HepG2 (cell line): ENCODE measurements around the gene M1AP. TPM values are rescaled to one million over a fixed set of nuclear protein-coding genes. Genes with fewer than 3 reads are reported as not detected.

Experiments
- EEA1 ChIP-seq: sonication (generic); formaldehyde crosslinking; IDR thresholded peaks from 2 replicates; pipeline ENCODE4 v1.5.1; 2020; ENCODE audit warnings: mild to moderate bottlenecking, missing genetic modification reagents, borderline replicate concordance
- ELF4 ChIP-seq: sonication (generic); formaldehyde crosslinking; IDR thresholded peaks from 2 replicates; pipeline ENCODE4 v1.5.0; 2020; ENCODE audit warnings: missing genetic modification reagents, mild to moderate bottlenecking, moderate library complexity, borderline replicate concordance
- GRHL1 ChIP-seq: sonication (generic); formaldehyde crosslinking; conservative IDR thresholded peaks from 2 replicates; pipeline ENCODE4 v1.8.0; 2022; ENCODE audit warnings: missing genetic modification reagents
- GTF2F1 ChIP-seq: fragments of 150-350 bp; IDR thresholded peaks from 2 replicates; pipeline ENCODE4 v1.6.1; 2014; ENCODE audit warnings: low read length
- POLR2A ChIP-seq, 2 experiments: IDR thresholded peaks; 2 replicates each; pipeline ENCODE4 v1.6.1; 2011; ENCODE audit warnings: low read depth in 2 of 2, low read length in 2 of 2, mild to moderate bottlenecking in 1 of 2, moderate library complexity in 1 of 2; ENCODE audit not compliant: insufficient read depth in 1 of 2
- SP4 ChIP-seq: sonication (generic); formaldehyde crosslinking; IDR thresholded peaks from 2 replicates; pipeline ENCODE4 v1.8.1; 2023; ENCODE audit warnings: mild to moderate bottlenecking, missing genetic modification reagents
- TBL1XR1 ChIP-seq: fragments of 150-350 bp; IDR thresholded peaks from 2 replicates; pipeline ENCODE4 v1.6.1; 2014; ENCODE audit warnings: borderline replicate concordance, low read length; ENCODE audit not compliant: partially characterized antibody
- ZBTB7A ChIP-seq: sonication (generic); formaldehyde crosslinking; IDR thresholded peaks from 2 replicates; pipeline ENCODE4 v1.8.0; 2022; ENCODE audit warnings: mild to moderate bottlenecking, missing genetic modification reagents
- ZNF232 ChIP-seq: sonication (generic); formaldehyde crosslinking; IDR thresholded peaks from 2 replicates; pipeline ENCODE4 v1.4.0; 2020; ENCODE audit warnings: missing genetic modification reagents, borderline replicate concordance
- ZNF276 ChIP-seq: sonication (generic); formaldehyde crosslinking; IDR thresholded peaks from 2 replicates; pipeline ENCODE4 v1.4.0; 2020; ENCODE audit warnings: mild to moderate bottlenecking, low read depth, missing genetic modification reagents
- polyA plus RNA-seq, 8 experiments: library from polyadenylated mRNA; depleted of rRNA in 3 of 8; stranded (reverse) in 7 of 8; unstranded in 1 of 8; fragments of >200 nt; fragmentation: Illumina TruSeq in 4 of 8; extraction: Trizol in 4 of 8; gene quantifications; 2 replicates each; pipeline versions ENCODE4 v1.2.1 to v1.2.3, GENCODE V29; 2011 to 2016; ENCODE audit warnings: low read depth in 4 of 8, missing spikeins in 1 of 8, mixed read lengths in 1 of 8; ENCODE audit not compliant: insufficient read depth in 1 of 8
- total RNA-seq, 5 experiments: library from RNA; depleted of rRNA; stranded (reverse); fragments of >200 nt; fragmentation: Illumina TruSeq; extraction: Trizol; gene quantifications; 2 replicates each; pipeline ENCODE4 v1.2.3, GENCODE V29; 2016; ENCODE audit warnings: low read depth in 1 of 5
- TF ChIP-seq, protein P1 (sequence below): sonication (generic); formaldehyde crosslinking; IDR thresholded peaks from 2 replicates; pipeline ENCODE4 v1.4.0; 2020; ENCODE audit warnings: mild to moderate bottlenecking, missing genetic modification reagents
- TF ChIP-seq, protein P2 (sequence below): sonication (generic); formaldehyde crosslinking; IDR thresholded peaks from 2 replicates; pipeline ENCODE4 v1.4.0; 2020; ENCODE audit warnings: missing genetic modification reagents
- TF ChIP-seq, protein P3 (sequence below): sonication (generic); formaldehyde crosslinking; IDR thresholded peaks from 2 replicates; pipeline ENCODE4 v1.4.0; 2020; ENCODE audit warnings: low read depth, mild to moderate bottlenecking, missing genetic modification reagents

M1AP gene
- total and polyA plus RNA-seq, 2 of the 13 experiments (the other 11 are each of a cell fraction or from before 2014, with no cell fraction given), result not detected

- TF ChIP-seq, protein P1, sequence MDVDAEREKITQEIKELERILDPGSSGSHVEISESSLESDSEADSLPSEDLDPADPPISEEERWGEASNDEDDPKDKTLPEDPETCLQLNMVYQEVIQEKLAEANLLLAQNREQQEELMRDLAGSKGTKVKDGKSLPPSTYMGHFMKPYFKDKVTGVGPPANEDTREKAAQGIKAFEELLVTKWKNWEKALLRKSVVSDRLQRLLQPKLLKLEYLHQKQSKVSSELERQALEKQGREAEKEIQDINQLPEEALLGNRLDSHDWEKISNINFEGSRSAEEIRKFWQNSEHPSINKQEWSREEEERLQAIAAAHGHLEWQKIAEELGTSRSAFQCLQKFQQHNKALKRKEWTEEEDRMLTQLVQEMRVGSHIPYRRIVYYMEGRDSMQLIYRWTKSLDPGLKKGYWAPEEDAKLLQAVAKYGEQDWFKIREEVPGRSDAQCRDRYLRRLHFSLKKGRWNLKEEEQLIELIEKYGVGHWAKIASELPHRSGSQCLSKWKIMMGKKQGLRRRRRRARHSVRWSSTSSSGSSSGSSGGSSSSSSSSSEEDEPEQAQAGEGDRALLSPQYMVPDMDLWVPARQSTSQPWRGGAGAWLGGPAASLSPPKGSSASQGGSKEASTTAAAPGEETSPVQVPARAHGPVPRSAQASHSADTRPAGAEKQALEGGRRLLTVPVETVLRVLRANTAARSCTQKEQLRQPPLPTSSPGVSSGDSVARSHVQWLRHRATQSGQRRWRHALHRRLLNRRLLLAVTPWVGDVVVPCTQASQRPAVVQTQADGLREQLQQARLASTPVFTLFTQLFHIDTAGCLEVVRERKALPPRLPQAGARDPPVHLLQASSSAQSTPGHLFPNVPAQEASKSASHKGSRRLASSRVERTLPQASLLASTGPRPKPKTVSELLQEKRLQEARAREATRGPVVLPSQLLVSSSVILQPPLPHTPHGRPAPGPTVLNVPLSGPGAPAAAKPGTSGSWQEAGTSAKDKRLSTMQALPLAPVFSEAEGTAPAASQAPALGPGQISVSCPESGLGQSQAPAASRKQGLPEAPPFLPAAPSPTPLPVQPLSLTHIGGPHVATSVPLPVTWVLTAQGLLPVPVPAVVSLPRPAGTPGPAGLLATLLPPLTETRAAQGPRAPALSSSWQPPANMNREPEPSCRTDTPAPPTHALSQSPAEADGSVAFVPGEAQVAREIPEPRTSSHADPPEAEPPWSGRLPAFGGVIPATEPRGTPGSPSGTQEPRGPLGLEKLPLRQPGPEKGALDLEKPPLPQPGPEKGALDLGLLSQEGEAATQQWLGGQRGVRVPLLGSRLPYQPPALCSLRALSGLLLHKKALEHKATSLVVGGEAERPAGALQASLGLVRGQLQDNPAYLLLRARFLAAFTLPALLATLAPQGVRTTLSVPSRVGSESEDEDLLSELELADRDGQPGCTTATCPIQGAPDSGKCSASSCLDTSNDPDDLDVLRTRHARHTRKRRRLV, result no peak
- TF ChIP-seq, protein P2, sequence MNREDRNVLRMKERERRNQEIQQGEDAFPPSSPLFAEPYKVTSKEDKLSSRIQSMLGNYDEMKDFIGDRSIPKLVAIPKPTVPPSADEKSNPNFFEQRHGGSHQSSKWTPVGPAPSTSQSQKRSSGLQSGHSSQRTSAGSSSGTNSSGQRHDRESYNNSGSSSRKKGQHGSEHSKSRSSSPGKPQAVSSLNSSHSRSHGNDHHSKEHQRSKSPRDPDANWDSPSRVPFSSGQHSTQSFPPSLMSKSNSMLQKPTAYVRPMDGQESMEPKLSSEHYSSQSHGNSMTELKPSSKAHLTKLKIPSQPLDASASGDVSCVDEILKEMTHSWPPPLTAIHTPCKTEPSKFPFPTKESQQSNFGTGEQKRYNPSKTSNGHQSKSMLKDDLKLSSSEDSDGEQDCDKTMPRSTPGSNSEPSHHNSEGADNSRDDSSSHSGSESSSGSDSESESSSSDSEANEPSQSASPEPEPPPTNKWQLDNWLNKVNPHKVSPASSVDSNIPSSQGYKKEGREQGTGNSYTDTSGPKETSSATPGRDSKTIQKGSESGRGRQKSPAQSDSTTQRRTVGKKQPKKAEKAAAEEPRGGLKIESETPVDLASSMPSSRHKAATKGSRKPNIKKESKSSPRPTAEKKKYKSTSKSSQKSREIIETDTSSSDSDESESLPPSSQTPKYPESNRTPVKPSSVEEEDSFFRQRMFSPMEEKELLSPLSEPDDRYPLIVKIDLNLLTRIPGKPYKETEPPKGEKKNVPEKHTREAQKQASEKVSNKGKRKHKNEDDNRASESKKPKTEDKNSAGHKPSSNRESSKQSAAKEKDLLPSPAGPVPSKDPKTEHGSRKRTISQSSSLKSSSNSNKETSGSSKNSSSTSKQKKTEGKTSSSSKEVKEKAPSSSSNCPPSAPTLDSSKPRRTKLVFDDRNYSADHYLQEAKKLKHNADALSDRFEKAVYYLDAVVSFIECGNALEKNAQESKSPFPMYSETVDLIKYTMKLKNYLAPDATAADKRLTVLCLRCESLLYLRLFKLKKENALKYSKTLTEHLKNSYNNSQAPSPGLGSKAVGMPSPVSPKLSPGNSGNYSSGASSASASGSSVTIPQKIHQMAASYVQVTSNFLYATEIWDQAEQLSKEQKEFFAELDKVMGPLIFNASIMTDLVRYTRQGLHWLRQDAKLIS (CRISPR knock-in tag), result no peak
- TF ChIP-seq EEA1 (CRISPR knock-in tag), result no peak
- no peak; the same call in 1 of the 2 replicates for TF ChIP-seq ZBTB7A
- 0 out of 2 replicates have a peak, but pooled peaks have one; percentile 29 for TF ChIP-seq ZNF232
- TF ChIP-seq POLR2A (IDR thresholded peaks at IDR 0.05; ENCODE audit: insufficient read depth in 1 of 2, low read depth in 2 of 2, low read length in 2 of 2), result no peak
- TF ChIP-seq GRHL1, result no peak
- TF ChIP-seq TBL1XR1, result no peak
- TF ChIP-seq GTF2F1, result no peak
- TF ChIP-seq, protein P3, sequence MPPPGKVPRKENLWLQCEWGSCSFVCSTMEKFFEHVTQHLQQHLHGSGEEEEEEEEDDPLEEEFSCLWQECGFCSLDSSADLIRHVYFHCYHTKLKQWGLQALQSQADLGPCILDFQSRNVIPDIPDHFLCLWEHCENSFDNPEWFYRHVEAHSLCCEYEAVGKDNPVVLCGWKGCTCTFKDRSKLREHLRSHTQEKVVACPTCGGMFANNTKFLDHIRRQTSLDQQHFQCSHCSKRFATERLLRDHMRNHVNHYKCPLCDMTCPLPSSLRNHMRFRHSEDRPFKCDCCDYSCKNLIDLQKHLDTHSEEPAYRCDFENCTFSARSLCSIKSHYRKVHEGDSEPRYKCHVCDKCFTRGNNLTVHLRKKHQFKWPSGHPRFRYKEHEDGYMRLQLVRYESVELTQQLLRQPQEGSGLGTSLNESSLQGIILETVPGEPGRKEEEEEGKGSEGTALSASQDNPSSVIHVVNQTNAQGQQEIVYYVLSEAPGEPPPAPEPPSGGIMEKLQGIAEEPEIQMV (CRISPR knock-in tag), result peak; percentile 15; the same call in 1 of the 2 replicates
- no peak for TF ChIP-seq ELF4
- TF ChIP-seq ZNF276 (CRISPR knock-in tag), result no peak
- 0 out of 2 replicates have a peak, but pooled peaks have one; percentile 49 for TF ChIP-seq SP4
Measured at GRCh38 chr2:74552914-74553811, 95.0 kb downstream of the M1AP start (continued).
